HepG2 (cell line): Measurements from ENCODE around the gene ORMDL2. TPM values are rescaled to one million over a fixed set of nuclear protein-coding genes. Genes with fewer than 3 reads are reported as not detected.

Experiments
- ATAC-seq: fragments of 200-7000 bp; cut with Tn5 transposase; 3 replicates; pipeline ENCODE4 v1.9.1; 2020; ENCODE audit warnings: mild to moderate bottlenecking, moderate library complexity
- BruUV-seq: library from RNA; stranded (reverse); fragments of 400-500 nt; replicated peaks from 2 replicates; lab custom pipeline; 2021; lab: Mats Ljungman, UMichigan
- CTCF ChIA-PET: fragments of 300-600 bp; formaldehyde crosslinking; extraction: SDS; loops from one replicate; lab custom pipeline; 2021; ENCODE audit warnings: low total read pairs, inconsistent platforms, low intra/inter-chr PET ratio; lab: Yijun Ruan, JAX
- POLR2A ChIA-PET: fragments of 350-600 bp; sonication (Branson Sonifier 250); formaldehyde crosslinking; loops from one replicate; lab custom pipeline; 2020; ENCODE audit warnings: antibody characterized with exemption, inconsistent platforms; lab: Yijun Ruan, JAX
- DNase-seq: peaks from one replicate; pipeline ENCODE4 v3.0.0-alpha.2; 2015; ENCODE audit warnings: low spot score
- FAIRE-seq: peaks from 3 replicates; lab custom pipeline; 2011; peaks lifted over from hg19 to GRCh38; lab: Jason Lieb, UNC
- H2AFZ ChIP-seq: one replicate; pipeline ENCODE4 v1.6.1; 2011; ENCODE audit warnings: low read length, inconsistent platforms
- H3K27ac ChIP-seq: fragments of 300-600 bp; 3 replicates; pipeline ENCODE4 v1.8.0; 2011; ENCODE audit warnings: mixed run types, mild to moderate bottlenecking, mixed read lengths, low read length, inconsistent platforms; ENCODE audit not compliant: insufficient read depth; ENCODE audit errors: extremely low read length
- H3K27me3 ChIP-seq, 2 experiments: fragments of 200-600 bp in 1 of 2; 2 replicates in 1 of 2; 3 replicates in 1 of 2; pipeline versions ENCODE4 v1.6.0 to v1.8.0; 2011; ENCODE audit warnings: low read length in 2 of 2, mild to moderate bottlenecking in 2 of 2, moderate library complexity in 2 of 2, inconsistent platforms in 1 of 2; ENCODE audit not compliant: insufficient read depth in 2 of 2, control insufficient read depth in 1 of 2
- H3K36me3 ChIP-seq, 2 experiments: fragments of 200-600 bp in 1 of 2; replicated peaks in 1 of 2; 2 replicates in 1 of 2; 3 replicates in 1 of 2; pipeline versions ENCODE4 v1.5.1 to v1.8.0; 2011; ENCODE audit warnings: low read length in 2 of 2, inconsistent platforms in 1 of 2; ENCODE audit not compliant: insufficient read depth in 2 of 2, control insufficient read depth in 1 of 2
- H3K4me1 ChIP-seq: 2 replicates; pipeline ENCODE4 v1.5.1; 2012; ENCODE audit warnings: low read length, inconsistent platforms; ENCODE audit not compliant: insufficient read depth
- H3K4me2 ChIP-seq: 2 replicates; pipeline ENCODE4 v1.6.0; 2011; ENCODE audit warnings: low read depth, low read length, inconsistent platforms
- H3K4me3 ChIP-seq, 3 experiments: fragments of 200-600 bp in 1 of 3; sonication (generic), shearing (Covaris generic) in 1 of 3; replicated peaks in 1 of 3; 2 replicates each; pipeline ENCODE4 v1.5.1; 2011 to 2016; ENCODE audit warnings: low read length in 3 of 3, inconsistent platforms in 2 of 3, low read depth in 2 of 3, mild to moderate bottlenecking in 2 of 3, control low read depth in 1 of 3, mixed read lengths in 1 of 3; ENCODE audit not compliant: insufficient read depth in 1 of 3
- H3K79me2 ChIP-seq: one replicate; pipeline ENCODE4 v1.6.1; 2011; ENCODE audit warnings: low read length, inconsistent platforms; ENCODE audit not compliant: insufficient read depth
- H3K9ac ChIP-seq: 2 replicates; pipeline ENCODE4 v1.6.0; 2011; ENCODE audit warnings: mild to moderate bottlenecking, low read depth, low read length, inconsistent platforms; ENCODE audit not compliant: insufficient read depth
- H3K9me3 ChIP-seq: 2 replicates; pipeline ENCODE4 v1.5.1; 2012; ENCODE audit warnings: mild to moderate bottlenecking, low read length
- H4K20me1 ChIP-seq: 2 replicates; pipeline ENCODE4 v1.6.0; 2011; ENCODE audit warnings: inconsistent platforms, mild to moderate bottlenecking, low read length, moderate library complexity; ENCODE audit not compliant: insufficient read depth
- CTCF ChIP-seq: sonication (generic); formaldehyde crosslinking; IDR thresholded peaks from 2 replicates; pipeline ENCODE4 v1.5.0; 2020; ENCODE audit warnings: mild to moderate bottlenecking, missing genetic modification reagents, moderate library complexity
- DNMT1 ChIP-seq: sonication (generic); formaldehyde crosslinking; IDR thresholded peaks from 2 replicates; pipeline ENCODE4 v1.5.1; 2020; ENCODE audit warnings: mild to moderate bottlenecking, missing genetic modification reagents
- EHMT2 ChIP-seq: fragments of 200-600 bp; sonication (generic); IDR thresholded peaks from 2 replicates; pipeline ENCODE4 v1.7.0; 2017; ENCODE audit warnings: antibody characterized with exemption, low read depth, low read length, borderline replicate concordance
- EP300 ChIP-seq, 3 experiments: sonication (generic) in 1 of 3; formaldehyde crosslinking in 1 of 3; IDR thresholded peaks; 2 replicates each; pipeline versions ENCODE4 v1.5.1 to v1.6.1; 2011 to 2020; ENCODE audit warnings: low read depth in 2 of 3, low read length in 2 of 3, borderline replicate concordance in 1 of 3, improper control_type of control experiment in 1 of 3, mild to moderate bottlenecking in 1 of 3, missing genetic modification reagents in 1 of 3, moderate library complexity in 1 of 3
- FOXM1 ChIP-seq: sonication (generic); formaldehyde crosslinking; IDR thresholded peaks from 2 replicates; pipeline ENCODE4 v1.5.0; 2020; ENCODE audit warnings: missing genetic modification reagents
- FOXO4 ChIP-seq: sonication (generic); formaldehyde crosslinking; conservative IDR thresholded peaks from 2 replicates; pipeline ENCODE4 v1.8.1; 2023; ENCODE audit warnings: missing genetic modification reagents
- HMG20A ChIP-seq: IDR thresholded peaks from 2 replicates; pipeline ENCODE4 v1.6.1; 2016; ENCODE audit warnings: borderline replicate concordance
- PPARG ChIP-seq: conservative IDR thresholded peaks from 2 replicates; pipeline ENCODE4 v1.6.1; 2016; ENCODE audit warnings: missing biosample characterization, missing genetic modification reagents
- U2AF1 ChIP-seq: fragments of 200-400 bp; formaldehyde crosslinking; optimal IDR thresholded peaks from 2 replicates; pipeline ENCODE3; 2017; ENCODE audit warnings: mild to moderate bottlenecking, low read depth, low read length
- ZNF609 ChIP-seq: sonication (generic); formaldehyde crosslinking; IDR thresholded peaks from 2 replicates; pipeline ENCODE4 v1.4.0; 2020; ENCODE audit warnings: mild to moderate bottlenecking, missing genetic modification reagents, borderline replicate concordance
- ZNF672 ChIP-seq: sonication (generic); formaldehyde crosslinking; IDR thresholded peaks from 2 replicates; pipeline ENCODE4 v1.8.1; 2022; ENCODE audit warnings: missing genetic modification reagents
- WGBS: methylation state at CpG from one replicate; pipeline ENCODE4 v1.1.6; 2017; ENCODE audit warnings: low lambda C conversion rate; 5-methylcytosine and 5-hydroxymethylcytosine counted together
- in situ Hi-C: cut with HindIII; loops from 2 replicates; pipeline ENCODE4 v1.10.0; 2017; ENCODE audit warnings: low pct_unique_long_range_greater_than_20kb; ENCODE audit not compliant: extremely low pct_ligation_motif_present
- intact Hi-C: fragments of 100-400 bp; cut with micrococcal nuclease; formaldehyde crosslinking; loops from one replicate; pipeline ENCODE4 v1.10.0; 2022; ENCODE audit not compliant: unreplicated experiment
- polyA plus RNA-seq, 8 experiments: library from polyadenylated mRNA; depleted of rRNA in 3 of 8; stranded (reverse) in 7 of 8; unstranded in 1 of 8; fragments of >200 nt; fragmentation: Illumina TruSeq in 4 of 8; extraction: Trizol in 4 of 8; gene quantifications; 2 replicates each; pipeline versions ENCODE4 v1.2.1 to v1.2.3, GENCODE V29; 2011 to 2016; ENCODE audit warnings: low read depth in 4 of 8, missing spikeins in 1 of 8, mixed read lengths in 1 of 8; ENCODE audit not compliant: insufficient read depth in 1 of 8
- total RNA-seq, 5 experiments: library from RNA; depleted of rRNA; stranded (reverse); fragments of >200 nt; fragmentation: Illumina TruSeq; extraction: Trizol; gene quantifications; 2 replicates each; pipeline ENCODE4 v1.2.3, GENCODE V29; 2016; ENCODE audit warnings: low read depth in 1 of 5

ORMDL2 gene
- total and polyA plus RNA-seq, 2 of the 13 experiments (the other 11 are each of a cell fraction or from before 2014, with no cell fraction given) = 24.0 to 28.6 TPM

GRCh38 chr12:55840581-55841351, 22.9 kb downstream of the ORMDL2 start (continued):
- TF ChIP-seq CTCF (CRISPR knock-in tag) (no peak), EHMT2 (no peak)

GRCh38 chr12:55842681-55843429, 25.0 kb downstream of the ORMDL2 start, which contains the start of gene MMP19:
Gene MMP19, minus strand, starts transcription at chr12:55842936. Its CDS starts 106 bp downstream, at chr12:55842830.
- Histone ChIP-seq H3K79me2 (no peaks in the 10 kb centered on the region), H3K4me1 (peaks cover 24% of the 10 kb centered on the region), H3K9me3 (no peaks in the 10 kb centered on the region), H3K4me3 (peak within 1 kb of the TSS in 1 of 3 experiments; percentile 32; a peak in 2 of 6 replicates), H3K27ac (no peak within 1 kb of the TSS), H2AFZ (no peak within 1 kb of the TSS), H3K4me2 (peak within 1 kb of the TSS; percentile 69), H4K20me1 (no peaks in the 10 kb centered on the region), H3K36me3 (no peaks in the 10 kb centered on the region), H3K9ac (no peak within 1 kb of the TSS), H3K27me3 (peaks cover under 1 to 14% of the 10 kb centered on the region in 2 experiments; a peak in 3 of 5 replicates)
- intact Hi-C loops = no loop called here
- FAIRE-seq (peak; percentile 37), ATAC-seq (peak; percentile 68), DNase-seq (peak; percentile 46)
- WGBS = 43% methylated on average over 4 of the region's 10 CpGs
- no TSS peak for BruUV-seq
- CTCF ChIA-PET = no interaction called here
- POLR2A ChIA-PET = interaction anchor here (0.7 to 2.6 kb wide), 2 partner anchors 13 to 25 kb away, joined by 3 to 22 read pairs; partner anchors contain the start of genes DNAJC14, ORMDL2 and SARNP
- in situ Hi-C loops = no loop called here
- no peak for TF ChIP-seq ZNF609 (CRISPR knock-in tag)
- TF ChIP-seq FOXM1 (CRISPR knock-in tag) = no peak
- TF ChIP-seq U2AF1 = no peak
- no peak for TF ChIP-seq EP300 (IDR thresholded peaks at IDR 0.05; ENCODE audit: low read depth in 2 of 2, low read length in 2 of 2)
- TF ChIP-seq EP300 (CRISPR knock-in tag; IDR thresholded peaks at IDR 0.05; ENCODE audit: borderline replicate concordance) = no peak
- no peak for TF ChIP-seq DNMT1
- no peak for TF ChIP-seq PPARG (CRISPR knock-in tag)
- no peak for TF ChIP-seq HMG20A (CRISPR knock-in tag)
- TF ChIP-seq FOXO4 (CRISPR knock-in tag) = no peak
- TF ChIP-seq ZNF672 = no peak
